ENCODE measurements around the gene ST6GALNAC5.

ST6GALNAC5 gene

DNA sequence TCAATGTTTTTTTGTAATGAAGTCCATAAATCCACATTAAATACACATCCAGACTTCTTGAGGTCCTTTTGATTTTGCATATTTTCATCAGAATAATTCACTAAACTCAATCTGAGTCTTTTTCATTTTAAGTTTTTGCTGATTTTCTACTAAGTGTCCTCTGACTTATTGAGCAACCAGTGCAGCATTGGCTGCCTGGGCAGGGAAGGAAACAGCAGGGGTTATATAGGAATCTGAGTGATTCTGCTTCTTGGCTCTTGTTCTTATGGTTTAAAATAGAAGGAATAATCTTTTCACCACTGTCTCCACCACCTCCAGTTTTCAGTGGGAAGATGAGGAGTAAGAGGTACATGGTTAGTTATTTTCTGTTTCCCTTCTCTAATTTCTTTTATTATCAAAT, 88.4 kb downstream of the ST6GALNAC5 start:
- Histone ChIP-seq H3K4me3 (replicated peaks; ENCODE audit: insufficient read depth, low read length) (no peak overlapping the region), H3K27ac (replicated peaks) (no peak overlapping the region), H3K27me3 (ENCODE audit: insufficient read depth, poor library complexity, severe bottlenecking) (no peaks in the 10 kb centered on the region)
- TF ChIP-seq, protein P1, sequence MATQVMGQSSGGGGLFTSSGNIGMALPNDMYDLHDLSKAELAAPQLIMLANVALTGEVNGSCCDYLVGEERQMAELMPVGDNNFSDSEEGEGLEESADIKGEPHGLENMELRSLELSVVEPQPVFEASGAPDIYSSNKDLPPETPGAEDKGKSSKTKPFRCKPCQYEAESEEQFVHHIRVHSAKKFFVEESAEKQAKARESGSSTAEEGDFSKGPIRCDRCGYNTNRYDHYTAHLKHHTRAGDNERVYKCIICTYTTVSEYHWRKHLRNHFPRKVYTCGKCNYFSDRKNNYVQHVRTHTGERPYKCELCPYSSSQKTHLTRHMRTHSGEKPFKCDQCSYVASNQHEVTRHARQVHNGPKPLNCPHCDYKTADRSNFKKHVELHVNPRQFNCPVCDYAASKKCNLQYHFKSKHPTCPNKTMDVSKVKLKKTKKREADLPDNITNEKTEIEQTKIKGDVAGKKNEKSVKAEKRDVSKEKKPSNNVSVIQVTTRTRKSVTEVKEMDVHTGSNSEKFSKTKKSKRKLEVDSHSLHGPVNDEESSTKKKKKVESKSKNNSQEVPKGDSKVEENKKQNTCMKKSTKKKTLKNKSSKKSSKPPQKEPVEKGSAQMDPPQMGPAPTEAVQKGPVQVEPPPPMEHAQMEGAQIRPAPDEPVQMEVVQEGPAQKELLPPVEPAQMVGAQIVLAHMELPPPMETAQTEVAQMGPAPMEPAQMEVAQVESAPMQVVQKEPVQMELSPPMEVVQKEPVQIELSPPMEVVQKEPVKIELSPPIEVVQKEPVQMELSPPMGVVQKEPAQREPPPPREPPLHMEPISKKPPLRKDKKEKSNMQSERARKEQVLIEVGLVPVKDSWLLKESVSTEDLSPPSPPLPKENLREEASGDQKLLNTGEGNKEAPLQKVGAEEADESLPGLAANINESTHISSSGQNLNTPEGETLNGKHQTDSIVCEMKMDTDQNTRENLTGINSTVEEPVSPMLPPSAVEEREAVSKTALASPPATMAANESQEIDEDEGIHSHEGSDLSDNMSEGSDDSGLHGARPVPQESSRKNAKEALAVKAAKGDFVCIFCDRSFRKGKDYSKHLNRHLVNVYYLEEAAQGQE (IDR thresholded peaks at IDR 0.05; ENCODE audit: insufficient replicate concordance, low read depth), result no peak
- TF ChIP-seq, protein P2, sequence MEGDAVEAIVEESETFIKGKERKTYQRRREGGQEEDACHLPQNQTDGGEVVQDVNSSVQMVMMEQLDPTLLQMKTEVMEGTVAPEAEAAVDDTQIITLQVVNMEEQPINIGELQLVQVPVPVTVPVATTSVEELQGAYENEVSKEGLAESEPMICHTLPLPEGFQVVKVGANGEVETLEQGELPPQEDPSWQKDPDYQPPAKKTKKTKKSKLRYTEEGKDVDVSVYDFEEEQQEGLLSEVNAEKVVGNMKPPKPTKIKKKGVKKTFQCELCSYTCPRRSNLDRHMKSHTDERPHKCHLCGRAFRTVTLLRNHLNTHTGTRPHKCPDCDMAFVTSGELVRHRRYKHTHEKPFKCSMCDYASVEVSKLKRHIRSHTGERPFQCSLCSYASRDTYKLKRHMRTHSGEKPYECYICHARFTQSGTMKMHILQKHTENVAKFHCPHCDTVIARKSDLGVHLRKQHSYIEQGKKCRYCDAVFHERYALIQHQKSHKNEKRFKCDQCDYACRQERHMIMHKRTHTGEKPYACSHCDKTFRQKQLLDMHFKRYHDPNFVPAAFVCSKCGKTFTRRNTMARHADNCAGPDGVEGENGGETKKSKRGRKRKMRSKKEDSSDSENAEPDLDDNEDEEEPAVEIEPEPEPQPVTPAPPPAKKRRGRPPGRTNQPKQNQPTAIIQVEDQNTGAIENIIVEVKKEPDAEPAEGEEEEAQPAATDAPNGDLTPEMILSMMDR (IDR thresholded peaks at IDR 0.05; ENCODE audit: insufficient read depth, low read length), result no peak
- no peak for TF ChIP-seq GABPA (IDR thresholded peaks at IDR 0.05; ENCODE audit: low read depth)
- no peak for TF ChIP-seq SPI1 (IDR thresholded peaks at IDR 0.05; ENCODE audit: borderline replicate concordance, low read depth)
- no peak for TF ChIP-seq POLR2AphosphoS5 (IDR thresholded peaks at IDR 0.05; ENCODE audit: low read depth)
- no peak for DNase-seq (ENCODE audit: low read depth in 1 of 2, low spot score in 1 of 2)

DNA sequence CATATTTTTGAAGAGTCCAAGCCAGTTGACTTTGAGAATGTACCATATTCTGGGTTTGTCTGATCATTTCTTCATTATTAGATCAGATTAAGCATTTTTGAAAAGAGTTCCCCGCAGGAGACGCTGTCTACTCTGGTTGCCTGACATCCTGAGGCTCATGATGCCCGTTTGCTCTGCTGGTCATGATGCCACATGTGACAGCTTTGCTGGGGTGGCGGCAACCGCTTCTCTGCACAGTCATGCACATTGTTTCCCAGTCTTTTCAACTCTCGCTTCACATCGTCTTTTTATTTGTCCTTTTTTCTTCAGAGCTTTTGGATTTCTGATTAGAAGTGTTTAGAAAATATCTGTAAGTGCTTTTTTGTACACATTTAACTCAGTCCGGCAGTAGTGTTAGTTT, 90.7 kb downstream of the ST6GALNAC5 start:
- Histone ChIP-seq H3K27ac (replicated peaks) (no peak overlapping the region), H3K27me3 (ENCODE audit: insufficient read depth, poor library complexity, severe bottlenecking) (no peaks in the 10 kb centered on the region), H3K4me3 (replicated peaks; ENCODE audit: insufficient read depth, low read length) (no peak overlapping the region)
- no peak for DNase-seq (ENCODE audit: low read depth in 1 of 2, low spot score in 1 of 2)
- TF ChIP-seq POLR2AphosphoS5 (IDR thresholded peaks at IDR 0.05; ENCODE audit: low read depth) (no peak), GABPA (IDR thresholded peaks at IDR 0.05; ENCODE audit: low read depth) (no peak), SPI1 (IDR thresholded peaks at IDR 0.05; ENCODE audit: borderline replicate concordance, low read depth) (no peak)
- TF ChIP-seq, protein P1 (IDR thresholded peaks at IDR 0.05; ENCODE audit: insufficient replicate concordance, low read depth), result no peak
- TF ChIP-seq, protein P2 (IDR thresholded peaks at IDR 0.05; ENCODE audit: insufficient read depth, low read length), result no peak

DNA sequence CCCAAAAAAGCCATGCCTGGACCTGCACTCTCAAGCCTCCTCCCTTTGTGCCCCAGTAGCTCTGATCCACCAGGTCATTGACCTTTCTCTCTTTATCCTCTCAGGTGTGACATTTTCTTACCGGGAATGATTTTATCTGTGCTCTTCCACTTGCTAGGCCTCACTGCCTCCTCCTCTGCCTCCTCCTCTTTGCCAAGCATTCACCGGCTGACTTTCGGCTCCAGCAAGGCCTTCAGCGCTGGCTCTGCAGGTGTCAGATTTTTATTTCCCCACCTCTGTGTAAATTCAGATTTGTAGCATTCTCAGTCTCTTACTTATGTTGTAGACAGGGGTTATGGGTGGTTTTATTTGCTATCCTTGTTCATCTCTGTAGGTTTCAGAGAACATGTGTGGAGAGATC, 91.5 kb downstream of the ST6GALNAC5 start:
- TF ChIP-seq SPI1 (IDR thresholded peaks at IDR 0.05; ENCODE audit: borderline replicate concordance, low read depth), result no peak
- TF ChIP-seq, protein P1 (IDR thresholded peaks at IDR 0.05; ENCODE audit: insufficient replicate concordance, low read depth), result no peak
- no peak for TF ChIP-seq POLR2AphosphoS5 (IDR thresholded peaks at IDR 0.05; ENCODE audit: low read depth)
- TF ChIP-seq, protein P2 (IDR thresholded peaks at IDR 0.05; ENCODE audit: insufficient read depth, low read length), result no peak
- no peak for TF ChIP-seq GABPA (IDR thresholded peaks at IDR 0.05; ENCODE audit: low read depth)
- H3K27ac ChIP-seq (replicated peaks), result no peak overlapping the region
- no peak for DNase-seq (ENCODE audit: low read depth in 1 of 2, low spot score in 1 of 2)
- no peak overlapping the region for H3K4me3 ChIP-seq (replicated peaks; ENCODE audit: insufficient read depth, low read length)
- no peaks in the 10 kb centered on the region for H3K27me3 ChIP-seq (ENCODE audit: insufficient read depth, poor library complexity, severe bottlenecking)

All from HL-60 (cell line).